ENCODE data around the gene FAM135A. TPM values are rescaled to one million over a fixed set of nuclear protein-coding genes. Genes with fewer than 3 reads are reported as not detected.
"Not testable (repeated sequence)": the region's sequence is repeated elsewhere in the genome, so short reads cannot be mapped to it uniquely, and the experiment has no call there.

Gene FAM135A
- total RNA-seq, 1 experiment from 2014 or later: 15.2 TPM

GRCh38 chr6:70459699-70460098 lies 46.4 kb downstream of the FAM135A start:
- DNase-seq (ENCODE audit: low spot score): not testable (repeated sequence)

- DNase-seq (ENCODE audit: low spot score): no peak
Measured at GRCh38 chr6:70470016-70470415, 56.7 kb downstream of the FAM135A start.

GRCh38 chr6:70470510-70470909 lies 57.2 kb downstream of the FAM135A start:
- not testable (repeated sequence) for DNase-seq (ENCODE audit: low spot score)

GRCh38 chr6:70474751-70475150 lies 61.4 kb downstream of the FAM135A start:
- no peak for DNase-seq (ENCODE audit: low spot score)

DNA sequence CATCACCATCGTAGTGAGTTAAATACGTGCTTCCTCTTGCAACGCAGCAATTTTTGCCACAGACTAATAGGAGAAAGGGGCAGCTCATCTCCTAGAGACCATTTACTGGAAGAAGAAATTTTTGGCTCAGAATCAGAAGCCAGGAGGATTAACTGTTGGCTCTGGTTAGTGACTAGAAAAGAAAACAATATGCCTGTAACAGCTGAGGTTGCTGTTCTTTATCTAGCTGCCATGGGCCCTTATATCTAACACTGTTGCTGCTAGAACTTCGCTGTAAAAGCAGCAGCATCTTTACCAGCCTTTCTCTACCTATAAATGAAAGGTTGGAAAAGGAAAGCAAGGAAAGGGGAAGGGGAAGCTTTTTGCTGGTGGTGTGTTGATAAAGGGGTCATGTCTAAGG lies 65.9 kb downstream of the FAM135A start:
- DNase-seq (ENCODE audit: low spot score): no peak

DNA sequence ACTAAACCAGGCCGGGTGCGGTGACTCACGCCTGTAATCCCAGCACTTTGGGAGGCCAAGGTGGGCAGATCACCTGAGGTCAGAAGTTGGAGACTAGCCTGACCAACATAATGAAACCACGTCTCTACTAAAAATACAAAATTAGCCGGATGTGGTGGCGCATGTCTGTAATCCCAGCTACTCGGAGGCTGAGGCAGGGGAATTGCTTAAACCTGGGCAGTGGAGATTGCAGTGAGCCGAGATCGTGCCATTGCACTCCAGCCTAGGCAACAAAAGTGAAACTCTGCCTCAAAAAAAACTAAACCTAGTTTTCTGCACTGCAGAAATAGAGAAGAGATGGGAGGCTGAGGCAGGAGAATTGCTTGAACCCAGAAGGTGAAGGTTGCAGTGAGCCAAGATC lies 73.3 kb downstream of the FAM135A start:
- not testable (repeated sequence) for DNase-seq (ENCODE audit: low spot score)

GRCh38 chr6:70489364-70489763 lies 76.1 kb downstream of the FAM135A start:
- DNase-seq (ENCODE audit: low spot score): no peak

DNA sequence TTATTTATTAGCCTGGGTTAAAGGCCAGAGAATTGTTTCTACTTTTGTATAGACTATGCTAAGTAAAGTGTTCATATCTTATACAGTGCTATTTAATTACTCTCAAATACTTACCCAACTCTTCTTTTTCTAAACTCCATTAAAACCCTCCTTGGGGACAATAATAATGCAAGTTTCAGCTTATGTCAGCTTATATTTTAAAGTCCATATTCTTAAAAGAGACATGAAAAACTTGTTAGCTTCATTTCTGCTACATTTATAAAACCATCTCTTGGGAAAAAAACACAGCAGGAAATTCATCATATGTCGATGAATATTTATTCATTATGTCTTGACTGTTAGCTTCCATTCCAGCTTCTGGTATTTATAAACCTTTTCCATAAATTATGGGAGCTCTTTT lies 81.5 kb downstream of the FAM135A start:
- DNase-seq (ENCODE audit: low spot score): no peak

- not testable (repeated sequence) for DNase-seq (ENCODE audit: low spot score)
Measured at GRCh38 chr6:70495790-70496189, 82.5 kb downstream of the FAM135A start.

GRCh38 chr6:70502484-70502883 lies 89.2 kb downstream of the FAM135A start:
- DNase-seq (ENCODE audit: low spot score): no peak

DNA sequence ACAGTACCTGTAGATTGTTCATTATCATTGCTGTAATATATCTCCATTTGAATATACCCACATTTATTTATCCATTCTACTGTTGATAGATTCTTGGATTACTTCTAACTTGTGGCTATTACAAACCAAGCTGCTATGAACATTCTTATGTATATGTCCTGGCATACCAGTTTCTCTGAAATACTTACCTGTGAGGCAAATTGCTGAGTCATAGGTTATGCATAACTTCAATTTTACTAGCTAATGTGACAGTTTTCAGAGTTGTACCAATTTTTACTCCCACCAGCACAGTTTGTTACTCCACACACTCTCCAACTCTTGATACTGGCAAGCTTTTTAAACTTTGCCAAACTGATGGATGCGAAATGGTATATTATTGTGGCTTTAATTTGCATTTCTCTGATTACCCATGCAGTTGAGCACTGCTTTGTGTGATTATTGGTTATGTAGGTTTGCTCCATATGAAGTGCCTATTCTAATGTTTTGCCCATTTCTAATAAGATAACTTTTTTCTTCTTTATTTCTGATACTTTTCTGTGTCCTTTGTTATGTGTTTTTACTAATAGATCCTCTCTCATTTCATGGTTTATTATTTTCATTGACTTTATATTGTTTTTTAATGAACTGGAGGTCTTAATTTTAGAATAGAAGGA lies 90.6 kb downstream of the FAM135A start:
- no peak for DNase-seq (ENCODE audit: low spot score)

GRCh38 chr6:70506321-70506720 lies 93.0 kb downstream of the FAM135A start:
- no peak for DNase-seq (ENCODE audit: low spot score)

- DNase-seq (ENCODE audit: low spot score): no peak
Measured at GRCh38 chr6:70507161-70507560, 93.9 kb downstream of the FAM135A start.

DNA sequence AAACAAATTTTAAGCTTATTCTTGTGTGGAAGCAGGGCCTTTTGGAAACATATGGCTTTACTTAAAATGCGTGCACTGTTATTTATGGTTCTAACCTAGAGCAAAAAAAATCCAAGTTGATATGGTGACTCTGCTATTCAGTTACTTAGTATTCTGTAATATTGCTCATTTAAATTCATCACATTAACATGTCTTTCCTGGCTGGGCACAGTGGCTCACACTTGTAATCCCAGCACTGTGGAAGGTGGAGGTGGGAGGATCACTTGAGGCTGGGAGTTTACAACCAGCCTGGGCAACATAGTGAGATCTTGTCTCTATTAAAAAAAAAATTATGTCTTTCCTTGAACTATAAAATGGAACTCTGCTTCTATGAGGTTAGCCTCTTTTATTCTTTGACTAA lies 95.6 kb downstream of the FAM135A start:
- no peak for DNase-seq (ENCODE audit: low spot score)

GRCh38 chr6:70510600-70510999 lies 97.3 kb downstream of the FAM135A start:
- no peak for DNase-seq (ENCODE audit: low spot score)

GRCh38 chr6:70518723-70519122 lies 105.4 kb downstream of the FAM135A start:
- DNase-seq (ENCODE audit: low spot score): no peak

GRCh38 chr6:70520575-70520974 lies 107.3 kb downstream of the FAM135A start:
- no peak for DNase-seq (ENCODE audit: low spot score)

- DNase-seq (ENCODE audit: low spot score): no peak
Measured at GRCh38 chr6:70524721-70525286, 111.5 kb downstream of the FAM135A start.

GRCh38 chr6:70527071-70527737 lies 113.9 kb downstream of the FAM135A start:
- no peak for DNase-seq (ENCODE audit: low spot score)

- no peak for DNase-seq (ENCODE audit: low spot score)
Measured at GRCh38 chr6:70530023-70530422, 116.7 kb downstream of the FAM135A start.

DNA sequence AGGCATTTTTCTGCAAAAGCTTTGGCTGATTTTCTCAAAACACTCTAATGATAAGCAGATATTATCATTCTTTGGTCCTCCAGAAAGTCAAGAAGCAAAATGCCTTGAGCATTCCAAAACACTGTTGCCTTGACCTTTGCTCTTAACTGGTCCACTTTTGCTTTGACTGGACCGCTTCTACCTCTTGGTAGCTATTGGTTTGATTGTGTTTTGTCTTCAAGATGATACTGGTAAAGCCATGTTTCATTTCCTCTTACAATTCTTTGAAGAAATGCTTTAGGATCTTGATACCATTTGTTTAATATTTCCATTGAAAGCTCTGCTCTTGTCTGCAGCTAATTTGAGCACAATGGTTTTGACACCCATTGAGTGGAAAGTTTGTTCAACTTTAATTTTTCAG lies 117.8 kb downstream of the FAM135A start:
- DNase-seq (ENCODE audit: low spot score): no peak

DNA sequence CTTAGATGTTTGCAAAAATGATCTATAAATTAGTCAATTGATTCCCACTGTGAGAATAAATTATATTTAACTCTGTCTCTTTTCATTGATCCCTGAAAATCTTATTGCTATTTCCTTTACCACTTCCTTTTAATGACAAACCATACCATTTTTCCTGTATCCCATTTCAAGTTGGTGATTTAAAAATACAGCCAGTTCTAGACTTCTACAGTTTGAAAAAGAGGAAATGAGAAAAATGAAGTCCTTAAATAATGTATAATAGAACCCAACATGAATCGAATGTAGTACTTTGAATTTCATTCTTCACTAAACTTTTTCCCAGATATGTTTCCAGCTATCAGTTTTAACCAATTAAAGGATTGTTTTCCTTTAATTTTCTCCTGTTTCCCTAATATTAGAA lies 124.0 kb downstream of the FAM135A start:
- no peak for DNase-seq (ENCODE audit: low spot score)

DNA sequence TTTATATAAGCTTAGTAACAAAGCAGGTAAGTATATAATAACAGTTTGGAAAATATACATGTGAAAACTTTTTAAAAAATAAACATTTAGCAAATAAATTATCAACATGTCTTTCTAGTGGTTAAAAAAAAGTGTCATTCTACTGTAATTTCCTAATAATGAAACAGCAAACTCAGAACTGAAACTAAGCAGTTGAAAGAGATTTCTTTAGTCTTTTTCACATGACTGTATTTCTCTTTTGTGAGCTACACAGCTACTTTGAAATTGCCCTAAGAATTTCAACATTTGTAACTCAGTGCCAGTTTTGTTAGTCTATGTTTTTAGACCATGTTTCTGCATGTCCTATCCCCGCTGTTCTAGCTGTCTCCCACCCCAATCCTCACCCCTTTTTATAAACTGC lies 125.1 kb downstream of the FAM135A start:
- no peak for DNase-seq (ENCODE audit: low spot score)
